Activated naive CD4-positive, alpha-beta T cell (primary cell): Measurements from ENCODE around the gene SLC8A1.

Experiments
- DNase-seq, 4 experiments: peaks; one replicate each; lab custom pipeline; 2025; lab: John Stamatoyannopoulos, UW

Gene SLC8A1

GRCh38 chr2:40457837-40458236 is 5.9 kb upstream of the SLC8A1 start:
- no peak for DNase-seq

DNA sequence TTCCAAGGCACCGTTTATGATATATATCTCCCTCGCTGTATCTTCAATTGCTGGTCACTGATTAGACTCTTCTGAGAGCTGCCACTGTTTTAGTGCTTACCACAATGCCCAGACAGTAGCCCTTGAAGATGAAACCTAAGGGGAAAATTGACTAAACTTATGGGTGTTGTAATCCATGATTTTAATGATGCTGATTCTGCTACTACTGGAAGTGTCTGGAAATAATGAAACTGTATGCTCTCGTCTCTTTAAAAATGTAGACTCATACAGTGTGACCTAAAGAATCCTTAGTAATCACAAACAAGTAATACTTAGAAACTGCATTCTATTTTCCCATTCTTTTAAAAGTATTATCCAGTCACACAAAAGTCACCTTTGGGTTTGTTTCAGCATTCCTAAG is 5.5 kb upstream of the SLC8A1 start:
- no peak for DNase-seq

DNA sequence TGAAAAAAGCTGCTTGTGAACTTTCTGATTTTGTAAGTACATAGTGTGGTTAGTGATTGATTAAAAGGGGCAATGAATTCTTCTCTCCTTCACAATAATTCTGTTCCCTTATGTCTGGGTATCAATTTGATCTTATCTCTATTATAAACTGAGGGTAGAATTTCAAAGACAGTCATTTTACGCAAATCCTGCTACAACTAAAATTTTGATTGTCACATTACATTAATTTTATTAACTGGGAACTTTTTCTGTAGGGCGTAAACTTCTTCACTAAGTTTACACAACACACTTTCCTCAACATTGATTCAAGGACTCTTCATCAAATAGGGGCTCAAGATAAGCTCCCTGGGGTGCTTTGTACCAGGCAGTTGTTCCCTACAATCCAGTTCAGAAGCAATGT is 5.0 kb upstream of the SLC8A1 start:
- DNase-seq, result no peak

DNA sequence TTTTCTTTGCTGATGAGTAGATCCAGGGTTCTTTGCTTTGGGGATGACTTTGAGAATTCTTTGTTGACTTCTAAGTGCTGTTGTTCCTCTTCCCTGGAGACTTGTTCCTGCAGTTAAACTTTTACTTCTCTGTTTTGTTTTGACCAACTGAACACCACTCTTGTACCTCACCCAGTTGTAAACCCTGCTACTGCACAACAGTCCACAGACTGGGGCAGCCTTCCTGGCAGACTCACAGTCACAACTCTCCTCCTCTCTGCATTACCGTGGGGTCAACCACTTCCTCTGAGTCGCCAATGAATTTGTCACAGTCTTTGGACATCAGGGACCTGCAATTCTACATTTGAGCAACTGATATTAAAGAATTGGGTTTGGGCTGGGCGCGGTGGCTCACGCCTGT is 3.8 kb upstream of the SLC8A1 start:
- DNase-seq, result no peak

- DNase-seq, result no peak
Measured at GRCh38 chr2:40454321-40454720, 2.4 kb upstream of the SLC8A1 start.

DNA sequence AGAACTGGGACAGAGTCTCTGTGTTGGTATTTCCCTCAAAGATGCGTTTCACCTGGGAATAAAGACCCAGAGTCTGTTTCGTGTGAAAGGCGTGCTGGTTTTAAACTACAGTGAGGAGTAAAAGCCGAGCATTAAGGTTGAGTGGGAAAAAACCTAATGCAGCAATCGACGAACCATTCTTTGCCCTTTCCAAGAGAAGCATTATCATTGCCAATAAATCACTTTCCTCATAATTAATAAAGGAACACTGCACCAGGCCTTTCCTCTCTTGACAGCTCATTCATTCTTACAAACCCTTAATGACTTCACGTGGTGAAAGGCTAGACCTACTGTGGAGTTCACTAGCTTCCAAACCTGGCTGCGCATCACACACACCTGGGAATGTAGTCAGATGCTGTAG is 896 bp upstream of the SLC8A1 start:
- DNase-seq, result no peak

DNA sequence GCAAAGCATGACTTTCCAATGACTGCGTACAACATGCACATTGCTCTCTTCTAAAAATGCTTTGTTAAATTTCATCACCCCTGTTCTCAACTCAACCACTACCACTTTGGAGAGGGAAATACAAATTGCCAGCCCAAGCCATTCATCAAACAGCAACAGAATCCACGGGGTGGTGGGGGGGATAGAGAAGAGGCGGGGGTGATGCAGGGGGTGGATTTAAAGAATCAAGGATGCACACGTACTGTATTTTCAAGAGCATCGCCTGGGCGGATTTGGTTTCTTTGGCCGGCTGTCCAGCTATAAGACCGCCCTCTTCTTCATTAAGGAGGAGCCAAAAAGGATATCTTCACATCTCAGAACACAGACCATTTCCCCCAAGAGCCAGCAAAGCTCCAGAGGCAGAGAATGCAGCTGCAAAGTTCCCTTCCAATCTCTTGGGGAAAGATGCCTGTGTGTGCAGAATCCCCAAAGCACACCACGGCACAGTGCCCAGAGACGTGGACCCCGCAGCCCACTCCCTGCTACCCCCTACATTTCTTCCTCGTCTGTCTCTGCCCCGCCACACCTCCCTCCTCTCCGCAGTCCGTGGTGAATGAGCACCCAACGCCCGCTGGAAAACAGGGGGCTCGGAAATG is 977 bp downstream of the SLC8A1 start:
- no peak for DNase-seq

GRCh38 chr2:40450066-40450795 is 1.7 kb downstream of the SLC8A1 start:
- no peak for DNase-seq

DNA sequence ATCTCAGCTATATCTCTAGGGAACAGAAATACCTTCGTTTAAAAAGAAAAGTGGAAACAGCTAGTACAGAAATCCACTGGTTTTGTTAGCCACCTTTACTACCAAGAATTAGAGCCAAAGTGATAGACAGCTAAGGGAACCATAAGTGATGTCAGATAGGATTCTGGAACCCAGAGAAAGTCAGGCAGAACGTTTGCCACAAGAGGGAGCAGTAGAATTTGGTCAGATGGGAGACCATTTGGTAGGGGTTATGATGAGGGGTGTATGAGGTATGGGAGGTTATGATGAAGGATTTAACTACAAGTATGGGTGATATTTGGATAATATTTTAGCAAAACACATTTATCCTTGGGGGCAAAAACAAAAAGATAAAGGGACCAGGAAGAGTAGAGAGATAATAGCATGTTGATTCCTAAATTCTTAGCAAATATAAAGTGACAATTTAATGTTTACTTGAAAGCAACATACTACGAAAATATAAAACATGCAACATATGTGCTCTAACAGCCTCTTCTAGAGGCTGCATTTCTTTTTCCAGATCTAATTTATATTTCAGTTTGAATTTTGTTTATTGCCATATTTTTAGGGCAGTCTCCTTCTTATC is 3.3 kb downstream of the SLC8A1 start:
- DNase-seq, result no peak

GRCh38 chr2:40445467-40445866 is 6.4 kb downstream of the SLC8A1 start:
- no peak for DNase-seq

- no peak for DNase-seq
Measured at GRCh38 chr2:40440835-40441234, 11.1 kb downstream of the SLC8A1 start.

DNA sequence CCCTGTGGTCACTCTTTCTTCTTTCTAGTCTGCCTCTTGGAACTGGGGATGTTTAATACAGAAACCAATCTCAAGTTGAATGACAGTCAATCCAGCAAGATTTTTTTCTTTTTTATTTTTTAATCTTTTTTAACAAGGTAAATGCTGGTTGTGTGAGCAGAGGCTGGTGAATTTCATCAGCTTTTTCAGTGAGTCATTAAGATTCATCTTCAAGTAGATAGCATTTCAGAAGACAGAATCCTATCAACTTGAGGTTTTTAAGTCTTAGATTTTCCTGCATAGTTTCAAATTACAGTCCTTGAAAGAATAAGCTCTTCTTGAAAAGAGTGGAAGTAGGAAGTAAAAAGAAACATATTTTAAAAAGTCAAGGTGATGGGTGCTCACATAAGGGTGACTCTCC is 12.4 kb downstream of the SLC8A1 start:
- no peak for DNase-seq

DNA sequence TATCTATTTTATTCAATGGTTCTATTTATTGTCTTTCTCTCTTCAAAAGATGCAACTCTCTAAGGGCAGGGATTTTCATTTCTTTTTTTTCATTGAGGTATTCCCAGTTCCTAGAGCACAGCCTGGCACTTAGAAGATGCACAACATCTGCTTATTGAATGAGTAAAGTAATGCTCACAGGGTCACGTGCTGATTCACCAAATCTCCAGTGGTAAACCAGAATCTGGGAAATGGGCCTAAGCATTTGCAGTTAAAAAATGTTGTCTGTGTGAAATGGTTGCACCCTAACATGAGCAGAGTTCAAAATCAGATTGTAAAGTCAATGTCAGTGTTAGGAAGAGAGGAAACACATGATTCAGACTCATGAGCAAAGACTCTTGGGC is 15.8 kb downstream of the SLC8A1 start:
- DNase-seq, result no peak

- no peak for DNase-seq
Measured at GRCh38 chr2:40435426-40436092, 16.3 kb downstream of the SLC8A1 start.

DNA sequence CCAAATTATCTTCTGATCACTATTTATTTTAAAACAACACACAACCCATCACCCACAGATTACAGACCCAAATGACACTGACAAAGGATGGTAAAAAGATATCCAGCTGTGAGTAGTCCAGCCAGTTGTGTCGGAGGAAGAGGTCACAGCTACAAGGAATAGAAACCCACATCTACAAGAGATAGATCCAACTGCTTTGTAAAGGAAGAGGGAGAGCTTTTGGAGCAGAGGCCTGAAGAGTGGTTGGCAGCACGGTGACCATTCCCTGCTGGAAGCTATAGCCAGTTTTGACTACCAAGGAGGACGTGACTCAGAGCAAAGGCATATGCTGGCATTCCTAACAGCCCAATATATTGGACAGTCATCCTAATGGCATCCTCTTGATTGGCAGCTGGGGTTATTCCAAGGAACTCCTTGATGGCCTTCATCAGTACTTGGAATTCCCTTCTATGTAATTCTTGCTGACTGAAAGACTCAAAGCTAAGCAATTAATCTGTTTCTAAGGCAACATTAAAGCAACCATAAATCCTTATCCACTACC is 17.1 kb downstream of the SLC8A1 start:
- DNase-seq, result no peak

DNA sequence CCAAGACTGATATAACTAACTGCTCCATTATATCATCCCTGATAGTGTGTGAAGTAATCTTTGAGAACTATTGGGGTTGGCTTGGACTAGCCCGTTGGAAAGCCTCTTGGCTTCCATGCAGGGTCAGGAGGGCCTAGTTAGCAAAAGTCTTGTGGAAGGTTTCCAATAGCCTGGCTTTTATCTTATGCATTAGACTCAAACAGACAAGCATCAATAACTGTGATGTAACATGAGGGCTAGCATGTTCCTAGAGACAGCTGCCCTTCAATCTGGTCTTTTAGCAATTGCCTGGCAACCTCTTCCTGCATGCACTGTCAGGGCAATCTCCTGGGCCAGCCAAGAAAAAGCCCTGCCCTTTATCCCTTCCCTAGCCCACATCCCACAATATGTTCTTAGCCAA is 18.2 kb downstream of the SLC8A1 start:
- DNase-seq, result no peak

- DNase-seq, result no peak
Measured at GRCh38 chr2:40432921-40433483, 18.9 kb downstream of the SLC8A1 start.

GRCh38 chr2:40431600-40431955 is 20.3 kb downstream of the SLC8A1 start:
- DNase-seq, result no peak

DNA sequence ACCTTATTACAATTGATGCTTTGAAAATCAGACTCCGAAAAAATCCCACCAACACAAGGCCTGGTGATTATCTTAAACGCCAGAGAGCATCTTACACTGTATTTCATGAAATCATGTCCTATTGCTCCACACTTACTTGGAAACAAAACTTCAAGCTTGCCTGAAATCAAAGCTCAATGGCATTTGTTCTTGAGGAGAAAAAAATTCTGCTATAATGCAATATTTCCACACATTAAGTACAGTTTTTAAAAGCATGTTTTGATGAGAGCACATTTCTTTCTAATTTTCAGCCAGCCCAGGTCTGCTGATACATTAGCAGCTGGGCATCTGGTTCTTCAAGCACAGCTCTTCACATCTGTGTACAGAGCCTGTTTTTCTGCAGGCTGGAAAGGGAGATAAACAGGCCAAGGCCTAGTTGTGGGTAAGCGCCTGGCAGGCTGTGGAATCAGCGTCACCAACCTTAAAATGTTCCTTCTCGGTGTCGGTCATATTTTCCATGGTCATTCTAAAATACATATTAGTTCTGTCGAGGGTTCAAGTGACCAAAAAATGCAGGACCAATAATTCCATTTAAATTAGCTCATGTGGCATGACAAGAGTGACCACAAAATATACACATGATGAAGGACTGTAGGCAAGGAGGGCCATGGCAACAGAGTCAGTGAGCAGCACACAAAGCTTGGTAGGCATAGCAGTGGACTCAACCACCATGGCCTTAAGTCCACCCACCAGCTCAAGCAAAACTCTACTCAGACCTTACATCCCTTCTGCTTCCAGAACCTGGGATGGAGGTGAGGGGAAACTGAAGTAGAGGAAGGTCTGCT is 20.9 kb downstream of the SLC8A1 start:
- DNase-seq, result no peak

- no peak for DNase-seq
Measured at GRCh38 chr2:40428439-40428838, 23.5 kb downstream of the SLC8A1 start.

GRCh38 chr2:40421631-40422297 is 30.1 kb downstream of the SLC8A1 start:
- no peak for DNase-seq
